Upper lobe of left lung (tissue), 6 donors: ENCODE results near the gene DSC3. TPM values are rescaled to one million over a fixed set of nuclear protein-coding genes. Genes with fewer than 3 reads are reported as not detected.

ENCODE experiments used
- ATAC-seq, 2 donors: fragments of 200-7000 bp; cut with Tn5 transposase; one replicate each; pipeline ENCODE4 v1.9.1; 2022; ENCODE audit warnings: mild to moderate bottlenecking in 2 of 2, moderate library complexity in 2 of 2; ENCODE audit not compliant: low FRiP score in 2 of 2
- DNase-seq, 2 donors: peaks; one replicate each; pipeline ENCODE4 v3.0.0-alpha.2; 2019 to 2020
- H3K27ac ChIP-seq, 4 donors: fragments of 200-600 bp; sonication (generic); one replicate each; pipeline ENCODE4 v1.5.1; 2016 to 2019
- H3K27me3 ChIP-seq, 4 donors: fragments of 200-600 bp; sonication (generic); one replicate each; pipeline ENCODE4 v1.5.1; 2017 to 2019
- H3K36me3 ChIP-seq, 4 donors: fragments of 200-600 bp; sonication (generic); one replicate each; pipeline ENCODE4 v1.5.1; 2016 to 2019
- H3K4me1 ChIP-seq, 4 donors: fragments of 200-600 bp; sonication (generic); one replicate each; pipeline ENCODE4 v1.5.1; 2018 to 2019
- H3K4me3 ChIP-seq, 4 donors: fragments of 200-600 bp; sonication (generic); one replicate each; pipeline ENCODE4 v1.5.1; 2017 to 2019; ENCODE audit warnings: mild to moderate bottlenecking in 2 of 4, moderate library complexity in 1 of 4
- H3K9me3 ChIP-seq, 4 donors: fragments of 200-600 bp; sonication (generic); one replicate each; pipeline ENCODE4 v1.5.1; 2018 to 2019
- EP300 ChIP-seq, 4 donors: sonication (generic); formaldehyde crosslinking; IDR thresholded peaks; one replicate each; pipeline ENCODE4 v1.5.1; 2017; ENCODE audit warnings: antibody characterized with exemption in 4 of 4, control low read depth in 2 of 4
- POLR2A ChIP-seq, 4 donors: fragments of 450-650 bp; IDR thresholded peaks; one replicate each; pipeline ENCODE4 v1.5.1; 2016 to 2017; ENCODE audit warnings: antibody characterized with exemption in 4 of 4, mild to moderate bottlenecking in 2 of 4
- POLR2AphosphoS5 ChIP-seq, 2 donors: sonication (generic); formaldehyde crosslinking; IDR thresholded peaks; one replicate each; pipeline ENCODE4 v1.5.1; 2017; ENCODE audit warnings: antibody characterized with exemption in 2 of 2
- WGBS, 2 donors: methylation state at CpG; one replicate each; pipeline ENCODE4 v1.1.5; 2017 to 2018; 5-methylcytosine and 5-hydroxymethylcytosine counted together
- total RNA-seq, 6 donors: library from RNA; depleted of rRNA in 4 of 6; stranded (reverse); fragments of >200 nt in 4 of 6; gene quantifications; one replicate each; pipeline versions ENCODE4 v1.1.0 to v1.2.1, GENCODE V29; 2016 to 2021
- TF ChIP-seq, protein P1 (sequence below), 6 experiments: fragments of 450-650 bp in 4 of 6; fragments of 200-600 bp in 2 of 6; sonication (generic) in 2 of 6; IDR thresholded peaks; one replicate each; pipeline ENCODE4 v1.5.1; 2016 to 2019; ENCODE audit warnings: antibody characterized with exemption in 6 of 6
- donor health status: DM: no; HTN: no; CAD: no; lungs with moderate emphysema.
- donor health status: DM: no; HTN: yes; CAD: no; lungs with severe emphysema.

Gene DSC3
- total RNA-seq, 6 donors from 2014 or later = under 0.01 to 0.98 (median 0.30) TPM; not detected in 1

DNA sequence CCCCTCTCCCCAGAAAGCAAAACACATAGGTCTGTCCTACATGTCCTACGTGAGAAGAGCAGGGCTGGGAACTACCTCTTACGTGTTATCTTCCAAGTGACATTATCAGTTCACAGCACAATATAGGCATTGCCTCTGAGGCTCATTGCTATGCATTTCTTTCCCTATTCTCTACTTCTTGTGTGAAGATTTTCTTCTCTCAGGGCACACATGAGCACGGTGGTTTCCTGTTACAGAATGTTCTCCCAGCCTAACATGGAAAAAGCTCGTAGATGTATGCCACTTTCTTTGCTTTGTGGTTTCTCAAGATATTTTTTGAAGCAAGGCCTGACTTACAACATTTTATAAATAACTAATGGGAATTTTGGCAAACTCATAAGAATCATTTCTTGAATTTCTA is 19.4 kb upstream of the DSC3 start:
- 29 to 39% methylated on average over 4 of the region's 4 CpGs for WGBS, 2 donors
- H3K4me1 ChIP-seq = no peaks in the 10 kb centered on the region
- ATAC-seq (no peak), DNase-seq (no peak)
- H3K27ac ChIP-seq = no peak overlapping the region
- no peaks in the 10 kb centered on the region for H3K9me3 ChIP-seq
- H3K36me3 ChIP-seq = no peaks in the 10 kb centered on the region
- no peak overlapping the region for H3K4me3 ChIP-seq
- TF ChIP-seq, protein P1, sequence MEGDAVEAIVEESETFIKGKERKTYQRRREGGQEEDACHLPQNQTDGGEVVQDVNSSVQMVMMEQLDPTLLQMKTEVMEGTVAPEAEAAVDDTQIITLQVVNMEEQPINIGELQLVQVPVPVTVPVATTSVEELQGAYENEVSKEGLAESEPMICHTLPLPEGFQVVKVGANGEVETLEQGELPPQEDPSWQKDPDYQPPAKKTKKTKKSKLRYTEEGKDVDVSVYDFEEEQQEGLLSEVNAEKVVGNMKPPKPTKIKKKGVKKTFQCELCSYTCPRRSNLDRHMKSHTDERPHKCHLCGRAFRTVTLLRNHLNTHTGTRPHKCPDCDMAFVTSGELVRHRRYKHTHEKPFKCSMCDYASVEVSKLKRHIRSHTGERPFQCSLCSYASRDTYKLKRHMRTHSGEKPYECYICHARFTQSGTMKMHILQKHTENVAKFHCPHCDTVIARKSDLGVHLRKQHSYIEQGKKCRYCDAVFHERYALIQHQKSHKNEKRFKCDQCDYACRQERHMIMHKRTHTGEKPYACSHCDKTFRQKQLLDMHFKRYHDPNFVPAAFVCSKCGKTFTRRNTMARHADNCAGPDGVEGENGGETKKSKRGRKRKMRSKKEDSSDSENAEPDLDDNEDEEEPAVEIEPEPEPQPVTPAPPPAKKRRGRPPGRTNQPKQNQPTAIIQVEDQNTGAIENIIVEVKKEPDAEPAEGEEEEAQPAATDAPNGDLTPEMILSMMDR (IDR thresholded peaks at IDR 0.05) = no peak
- H3K27me3 ChIP-seq = no peaks in the 10 kb centered on the region

DNA sequence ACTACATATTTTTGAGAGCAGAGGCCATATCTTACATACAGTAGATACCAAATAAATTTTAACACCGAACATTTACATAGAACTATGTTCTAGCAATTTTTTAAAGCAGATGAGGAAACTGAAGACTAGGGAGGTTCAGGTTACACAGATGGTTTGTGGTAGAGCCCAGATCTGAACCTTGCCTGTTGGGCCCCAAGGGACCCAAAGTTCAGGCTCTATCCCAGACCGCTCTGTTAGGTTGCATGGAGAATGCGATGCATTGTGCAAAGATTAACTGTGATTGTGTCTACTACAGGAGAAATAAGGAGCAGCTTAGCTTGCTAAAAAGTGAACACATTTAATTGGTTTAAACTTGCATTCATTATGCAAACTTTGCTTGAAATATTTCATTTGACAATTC is 16.4 kb upstream of the DSC3 start:
- Histone ChIP-seq H3K4me3 (no peak overlapping the region), H3K9me3 (no peaks in the 10 kb centered on the region), H3K36me3 (no peaks in the 10 kb centered on the region), H3K27ac (no peak overlapping the region), H3K27me3 (no peaks in the 10 kb centered on the region), H3K4me1 (no peaks in the 10 kb centered on the region)
- TF ChIP-seq EP300 (IDR thresholded peaks at IDR 0.05) (no peak), POLR2AphosphoS5 (IDR thresholded peaks at IDR 0.05) (no peak), POLR2A (IDR thresholded peaks at IDR 0.05) (no peak)
- TF ChIP-seq, protein P1 (IDR thresholded peaks at IDR 0.05) = no peak
- whole genome bisulfite sequencing, 2 donors = 92 to 97% methylated on average over 3 of the region's 3 CpGs
- no peak for DNase-seq
- no peak for ATAC-seq

DNA sequence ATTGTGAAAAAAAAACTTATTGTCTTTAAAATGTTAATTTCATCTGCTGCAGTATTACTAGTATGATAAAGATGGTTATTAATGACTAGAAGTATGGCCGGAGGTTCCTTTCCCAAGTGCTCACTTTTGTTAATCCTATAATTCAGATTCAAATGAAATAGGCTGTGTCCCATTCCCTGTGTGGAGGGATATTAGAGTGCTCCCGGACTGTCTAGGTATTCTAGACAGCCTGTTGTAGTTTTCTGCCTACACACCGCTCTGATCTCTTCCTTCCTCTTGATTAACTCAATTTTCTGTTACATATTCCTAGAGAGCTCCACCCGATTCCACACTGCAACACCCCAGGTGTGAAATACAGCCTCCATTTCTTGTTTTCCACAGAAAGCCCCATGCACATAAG is 15.4 kb upstream of the DSC3 start:
- H3K4me3 ChIP-seq = no peak overlapping the region
- no peaks in the 10 kb centered on the region for H3K36me3 ChIP-seq
- no peaks in the 10 kb centered on the region for H3K27me3 ChIP-seq
- DNase-seq = no peak
- no peaks in the 10 kb centered on the region for H3K4me1 ChIP-seq
- no peak overlapping the region for H3K27ac ChIP-seq
- WGBS, 2 donors = 81 to 83% methylated on average over 4 of the region's 4 CpGs
- no peak for ATAC-seq
- peaks cover 0 to 3% (median 0%) of the 10 kb centered on the region in 4 donors for H3K9me3 ChIP-seq
- TF ChIP-seq, protein P1 (IDR thresholded peaks at IDR 0.05) = no peak
- no peak for TF ChIP-seq EP300 (IDR thresholded peaks at IDR 0.05)
- no peak for TF ChIP-seq POLR2AphosphoS5 (IDR thresholded peaks at IDR 0.05)
- no peak for TF ChIP-seq POLR2A (IDR thresholded peaks at IDR 0.05)

DNA sequence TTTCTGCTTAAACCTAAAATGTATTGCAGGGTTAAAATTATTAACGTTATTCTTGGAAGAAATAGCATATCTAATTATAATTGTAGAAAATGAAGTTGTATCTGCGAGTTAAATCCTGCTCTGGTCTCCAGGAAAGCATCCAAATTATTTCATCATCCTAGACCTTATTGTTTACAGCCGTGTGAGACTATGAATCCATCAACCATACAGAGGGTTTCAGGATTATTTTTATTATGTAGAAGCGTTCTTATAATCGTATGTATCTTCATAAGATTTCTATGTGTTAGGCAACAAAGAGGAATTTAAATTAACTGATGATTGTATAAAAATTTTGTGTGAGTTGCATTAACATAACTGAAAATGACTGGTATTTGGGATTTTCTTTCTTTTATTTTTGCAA is 14.5 kb upstream of the DSC3 start:
- no peak for DNase-seq
- H3K27ac ChIP-seq = no peak overlapping the region
- H3K36me3 ChIP-seq = no peaks in the 10 kb centered on the region
- H3K27me3 ChIP-seq = no peaks in the 10 kb centered on the region
- WGBS, 2 donors = 45 to 57% methylated on average over 5 of the region's 5 CpGs
- TF ChIP-seq, protein P1 (IDR thresholded peaks at IDR 0.05) = no peak
- TF ChIP-seq EP300 (IDR thresholded peaks at IDR 0.05) = no peak
- TF ChIP-seq POLR2A (IDR thresholded peaks at IDR 0.05) = no peak
- TF ChIP-seq POLR2AphosphoS5 (IDR thresholded peaks at IDR 0.05) = no peak
- peaks cover 0 to 3% (median 0%) of the 10 kb centered on the region in 4 donors for H3K9me3 ChIP-seq
- no peaks in the 10 kb centered on the region for H3K4me1 ChIP-seq
- no peak for ATAC-seq
- H3K4me3 ChIP-seq = no peak overlapping the region

DNA sequence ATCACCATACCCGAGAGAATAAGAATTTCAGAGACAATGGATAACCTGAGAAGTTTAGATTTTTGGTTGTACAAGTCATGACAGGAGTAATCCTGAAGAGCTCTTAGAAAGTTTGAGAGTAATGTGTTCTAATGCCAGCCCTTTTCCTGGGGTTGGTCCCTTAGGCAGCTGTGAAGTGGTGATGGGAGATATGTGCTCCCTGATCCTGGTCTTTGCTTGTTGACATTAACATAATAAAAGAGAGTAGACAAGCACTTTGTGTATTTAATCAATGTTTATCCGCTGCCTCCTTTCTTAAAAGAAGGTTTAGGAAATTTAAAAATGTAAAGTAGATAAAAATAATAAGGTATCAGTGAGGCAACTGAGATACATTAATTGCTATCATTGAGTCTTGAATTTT is 13.8 kb upstream of the DSC3 start:
- DNase-seq (no peak), ATAC-seq (no peak)
- TF ChIP-seq POLR2AphosphoS5 (IDR thresholded peaks at IDR 0.05) (no peak), EP300 (IDR thresholded peaks at IDR 0.05) (no peak), POLR2A (IDR thresholded peaks at IDR 0.05) (no peak)
- TF ChIP-seq, protein P1 (IDR thresholded peaks at IDR 0.05) = no peak
- Histone ChIP-seq H3K36me3 (no peaks in the 10 kb centered on the region), H3K4me3 (no peak overlapping the region), H3K27me3 (no peaks in the 10 kb centered on the region), H3K9me3 (peaks cover 0 to 3% (median 0%) of the 10 kb centered on the region in 4 donors), H3K4me1 (no peaks in the 10 kb centered on the region), H3K27ac (no peak overlapping the region)
- WGBS, 2 donors = 72 to 77% methylated on average over 2 of the region's 2 CpGs
